Liver (tissue), 9 donors: ENCODE measurements around the gene SIGLEC10. TPM values are rescaled to one million over a fixed set of nuclear protein-coding genes. Genes with fewer than 3 reads are reported as not detected.

Experiments used
- DNase-seq: peaks from one replicate; pipeline ENCODE4 v3.0.0-alpha.2; 2017; ENCODE audit warnings: low spot score
- H3K27ac ChIP-seq, 2 donors: one replicate each; pipeline ENCODE4 v1.7.0; 2013; ENCODE audit warnings: inconsistent platforms in 2 of 2, low read length in 2 of 2, control low read depth in 1 of 2, low read depth in 1 of 2, mild to moderate bottlenecking in 1 of 2
- H3K27me3 ChIP-seq, 4 donors: one replicate each; pipeline versions ENCODE4 v1.6.1 to v1.7.0; 2013; ENCODE audit warnings: low read length in 3 of 4, inconsistent platforms in 1 of 4, mild to moderate bottlenecking in 1 of 4, moderate library complexity in 1 of 4; ENCODE audit not compliant: control insufficient read depth in 4 of 4, insufficient read depth in 4 of 4
- H3K36me3 ChIP-seq, 4 donors: one replicate each; pipeline versions ENCODE4 v1.6.1 to v1.7.0; 2013; ENCODE audit warnings: low read length in 3 of 4, mild to moderate bottlenecking in 3 of 4, low read depth in 1 of 4, moderate library complexity in 1 of 4; ENCODE audit not compliant: control insufficient read depth in 4 of 4, insufficient read depth in 3 of 4
- H3K4me1 ChIP-seq, 4 donors: one replicate each; pipeline versions ENCODE4 v1.6.1 to v1.7.0; 2013; ENCODE audit warnings: low read length in 3 of 4, mild to moderate bottlenecking in 3 of 4, moderate library complexity in 1 of 4; ENCODE audit not compliant: control insufficient read depth in 4 of 4, insufficient read depth in 4 of 4
- H3K4me3 ChIP-seq, 3 donors: one replicate each; pipeline versions ENCODE4 v1.6.1 to v1.7.0; 2013; ENCODE audit warnings: low read length in 3 of 3, control low read depth in 1 of 3, low read depth in 1 of 3, mild to moderate bottlenecking in 1 of 3
- H3K9ac ChIP-seq, 2 donors: one replicate each; pipeline ENCODE4 v1.7.0; 2013; ENCODE audit warnings: low read length in 2 of 2, mild to moderate bottlenecking in 2 of 2, moderate library complexity in 2 of 2, control low read depth in 1 of 2, low read depth in 1 of 2
- H3K9me3 ChIP-seq, 4 donors: one replicate each; pipeline versions ENCODE4 v1.6.1 to v1.7.0; 2013; ENCODE audit warnings: low read length in 3 of 4; ENCODE audit not compliant: control insufficient read depth in 4 of 4
- EGR1 ChIP-seq, 2 donors: IDR thresholded peaks; 2 replicates each; pipeline ENCODE4 v1.6.1; 2016 to 2018; ENCODE audit warnings: antibody characterized with exemption in 2 of 2, low read depth in 2 of 2
- FOXA1 ChIP-seq: IDR thresholded peaks from 2 replicates; pipeline ENCODE4 v1.6.1; 2016; ENCODE audit warnings: antibody characterized with exemption
- FOXA2 ChIP-seq: IDR thresholded peaks from 2 replicates; pipeline ENCODE4 v1.6.1; 2016; ENCODE audit warnings: antibody characterized with exemption
- GABPA ChIP-seq, 2 donors: IDR thresholded peaks in 1 of 2; conservative IDR thresholded peaks in 1 of 2; 2 replicates each; pipeline ENCODE4 v1.6.1; 2016; ENCODE audit warnings: antibody characterized with exemption in 2 of 2, mild to moderate bottlenecking in 1 of 2, moderate library complexity in 1 of 2
- HNF4G ChIP-seq: IDR thresholded peaks from 2 replicates; pipeline ENCODE4 v1.6.1; 2016; ENCODE audit warnings: antibody characterized with exemption
- JUND ChIP-seq, 2 donors: IDR thresholded peaks; 2 replicates each; pipeline ENCODE4 v1.6.1; 2016; ENCODE audit warnings: antibody characterized with exemption in 2 of 2
- NR2F2 ChIP-seq: IDR thresholded peaks from 2 replicates; pipeline ENCODE4 v1.6.1; 2016; ENCODE audit warnings: antibody characterized with exemption
- RAD21 ChIP-seq, 2 donors: IDR thresholded peaks; 2 replicates each; pipeline ENCODE4 v1.6.1; 2016; ENCODE audit warnings: antibody characterized with exemption in 2 of 2, mild to moderate bottlenecking in 2 of 2
- RXRA ChIP-seq, 2 donors: IDR thresholded peaks; 2 replicates each; pipeline ENCODE4 v1.6.1; 2017 to 2018; ENCODE audit warnings: antibody characterized with exemption in 2 of 2, mild to moderate bottlenecking in 1 of 2
- SP1 ChIP-seq: IDR thresholded peaks from 2 replicates; pipeline ENCODE4 v1.6.1; 2018; ENCODE audit warnings: antibody characterized with exemption, mild to moderate bottlenecking
- TAF1 ChIP-seq: conservative IDR thresholded peaks from 2 replicates; pipeline ENCODE4 v1.6.1; 2016; ENCODE audit warnings: antibody characterized with exemption, mild to moderate bottlenecking
- YY1 ChIP-seq: IDR thresholded peaks from 2 replicates; pipeline ENCODE4 v1.6.1; 2016; ENCODE audit warnings: antibody characterized with exemption, mild to moderate bottlenecking
- whole genome bisulfite sequencing: extraction: QIAGEN DNeasy Blood & Tissue Kit; methylation state at CpG from one replicate; pipeline ENCODE4 v1.1.7; 2013; 5-methylcytosine and 5-hydroxymethylcytosine counted together
- polyA plus RNA-seq, 2 donors: library from polyadenylated mRNA; stranded (reverse) in 1 of 2; unstranded in 1 of 2; fragments of 200-250 nt in 1 of 2; fragments of >200 nt in 1 of 2; fragmentation: Nextera tagmentation in 1 of 2; extraction: Ambion mirVana in 1 of 2; gene quantifications; one replicate each; pipeline versions ENCODE4 v1.2.1 to v1.2.3, GENCODE V29; 2013 to 2015
- total RNA-seq, 2 donors: library from RNA; depleted of rRNA; stranded (reverse); fragments of >200 nt; gene quantifications; one replicate each; pipeline ENCODE4 v1.2.3, GENCODE V29; 2014
- TF ChIP-seq, protein P1 (sequence below): IDR thresholded peaks from 2 replicates; pipeline ENCODE4 v1.6.1; 2016; ENCODE audit warnings: antibody characterized with exemption
- TF ChIP-seq, protein P2 (sequence below): fragments of 150-350 bp; IDR thresholded peaks from 2 replicates; pipeline ENCODE4 v1.5.1; 2017; ENCODE audit warnings: improper control_type of control experiment, low read depth, low read length; ENCODE audit not compliant: missing input control
- TF ChIP-seq, protein P3 (sequence below): IDR thresholded peaks from 2 replicates; pipeline ENCODE4 v1.6.1; 2016; ENCODE audit warnings: antibody characterized with exemption
- TF ChIP-seq, protein P4 (sequence below): IDR thresholded peaks from 2 replicates; pipeline ENCODE4 v1.6.1; 2016; ENCODE audit warnings: antibody characterized with exemption
- TF ChIP-seq, protein P5 (sequence below): IDR thresholded peaks from 2 replicates; pipeline ENCODE4 v1.6.1; 2016; ENCODE audit warnings: antibody characterized with exemption, mild to moderate bottlenecking
- donor health status: healthy.
- donor health status: healthy.
- donor health status: healthy.
- donor health status: healthy.
- donor health status: healthy.

Gene SIGLEC10
- total and polyA plus RNA-seq, 4 donors = 1.7 to 8.4 (median 6.5) TPM

DNA sequence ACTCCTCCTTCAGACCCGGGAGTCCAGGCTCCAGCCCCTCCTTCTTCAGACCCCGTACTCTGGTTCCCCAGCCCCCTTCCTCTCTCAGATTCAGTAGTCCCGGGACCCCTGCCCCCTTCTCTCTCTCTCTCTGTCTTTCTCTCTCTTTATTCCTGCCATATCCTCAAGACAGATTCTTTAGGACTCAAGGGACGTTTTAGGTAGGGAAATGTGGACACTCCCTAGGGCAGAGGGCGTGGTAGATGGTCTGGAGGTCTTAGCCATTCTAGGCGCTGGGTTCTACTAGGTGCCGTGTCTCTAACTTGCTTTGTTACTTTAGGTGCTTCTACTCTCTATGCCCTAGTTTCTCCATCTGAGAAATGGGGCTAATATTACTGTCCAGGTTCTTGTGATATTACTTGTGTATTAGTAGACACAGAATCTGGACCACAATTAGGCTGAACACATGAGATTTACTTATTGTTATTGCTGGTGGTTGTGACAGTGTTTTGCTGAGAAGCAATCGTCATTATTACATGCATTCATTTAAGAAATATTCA lies 26.3 kb downstream of the SIGLEC10 start:
- 73% methylated on average over 8 of the region's 8 CpGs for WGBS
- Histone ChIP-seq H3K4me1 (peaks cover 2 to 8% (median 5%) of the 10 kb centered on the region in 4 donors), H3K9ac (no peak overlapping the region), H3K36me3 (no peaks in the 10 kb centered on the region), H3K27me3 (no peaks in the 10 kb centered on the region), H3K9me3 (no peaks in the 10 kb centered on the region), H3K4me3 (no peak overlapping the region), H3K27ac (no peak overlapping the region)
- no peak for DNase-seq
- TF ChIP-seq, protein P1, sequence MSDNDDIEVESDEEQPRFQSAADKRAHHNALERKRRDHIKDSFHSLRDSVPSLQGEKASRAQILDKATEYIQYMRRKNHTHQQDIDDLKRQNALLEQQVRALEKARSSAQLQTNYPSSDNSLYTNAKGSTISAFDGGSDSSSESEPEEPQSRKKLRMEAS = no peak
- TF ChIP-seq, protein P2, sequence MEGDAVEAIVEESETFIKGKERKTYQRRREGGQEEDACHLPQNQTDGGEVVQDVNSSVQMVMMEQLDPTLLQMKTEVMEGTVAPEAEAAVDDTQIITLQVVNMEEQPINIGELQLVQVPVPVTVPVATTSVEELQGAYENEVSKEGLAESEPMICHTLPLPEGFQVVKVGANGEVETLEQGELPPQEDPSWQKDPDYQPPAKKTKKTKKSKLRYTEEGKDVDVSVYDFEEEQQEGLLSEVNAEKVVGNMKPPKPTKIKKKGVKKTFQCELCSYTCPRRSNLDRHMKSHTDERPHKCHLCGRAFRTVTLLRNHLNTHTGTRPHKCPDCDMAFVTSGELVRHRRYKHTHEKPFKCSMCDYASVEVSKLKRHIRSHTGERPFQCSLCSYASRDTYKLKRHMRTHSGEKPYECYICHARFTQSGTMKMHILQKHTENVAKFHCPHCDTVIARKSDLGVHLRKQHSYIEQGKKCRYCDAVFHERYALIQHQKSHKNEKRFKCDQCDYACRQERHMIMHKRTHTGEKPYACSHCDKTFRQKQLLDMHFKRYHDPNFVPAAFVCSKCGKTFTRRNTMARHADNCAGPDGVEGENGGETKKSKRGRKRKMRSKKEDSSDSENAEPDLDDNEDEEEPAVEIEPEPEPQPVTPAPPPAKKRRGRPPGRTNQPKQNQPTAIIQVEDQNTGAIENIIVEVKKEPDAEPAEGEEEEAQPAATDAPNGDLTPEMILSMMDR = no peak
- no peak for TF ChIP-seq YY1
- TF ChIP-seq RAD21 (IDR thresholded peaks at IDR 0.05) = no peak
- TF ChIP-seq TAF1 = no peak
- TF ChIP-seq, protein P3, sequence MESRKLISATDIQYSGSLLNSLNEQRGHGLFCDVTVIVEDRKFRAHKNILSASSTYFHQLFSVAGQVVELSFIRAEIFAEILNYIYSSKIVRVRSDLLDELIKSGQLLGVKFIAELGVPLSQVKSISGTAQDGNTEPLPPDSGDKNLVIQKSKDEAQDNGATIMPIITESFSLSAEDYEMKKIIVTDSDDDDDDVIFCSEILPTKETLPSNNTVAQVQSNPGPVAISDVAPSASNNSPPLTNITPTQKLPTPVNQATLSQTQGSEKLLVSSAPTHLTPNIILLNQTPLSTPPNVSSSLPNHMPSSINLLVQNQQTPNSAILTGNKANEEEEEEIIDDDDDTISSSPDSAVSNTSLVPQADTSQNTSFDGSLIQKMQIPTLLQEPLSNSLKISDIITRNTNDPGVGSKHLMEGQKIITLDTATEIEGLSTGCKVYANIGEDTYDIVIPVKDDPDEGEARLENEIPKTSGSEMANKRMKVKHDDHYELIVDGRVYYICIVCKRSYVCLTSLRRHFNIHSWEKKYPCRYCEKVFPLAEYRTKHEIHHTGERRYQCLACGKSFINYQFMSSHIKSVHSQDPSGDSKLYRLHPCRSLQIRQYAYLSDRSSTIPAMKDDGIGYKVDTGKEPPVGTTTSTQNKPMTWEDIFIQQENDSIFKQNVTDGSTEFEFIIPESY = no peak
- TF ChIP-seq, protein P4, sequence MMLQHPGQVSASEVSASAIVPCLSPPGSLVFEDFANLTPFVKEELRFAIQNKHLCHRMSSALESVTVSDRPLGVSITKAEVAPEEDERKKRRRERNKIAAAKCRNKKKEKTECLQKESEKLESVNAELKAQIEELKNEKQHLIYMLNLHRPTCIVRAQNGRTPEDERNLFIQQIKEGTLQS = no peak
- no peak for TF ChIP-seq HNF4G
- no peak for TF ChIP-seq FOXA2
- TF ChIP-seq FOXA1 = no peak

DNA sequence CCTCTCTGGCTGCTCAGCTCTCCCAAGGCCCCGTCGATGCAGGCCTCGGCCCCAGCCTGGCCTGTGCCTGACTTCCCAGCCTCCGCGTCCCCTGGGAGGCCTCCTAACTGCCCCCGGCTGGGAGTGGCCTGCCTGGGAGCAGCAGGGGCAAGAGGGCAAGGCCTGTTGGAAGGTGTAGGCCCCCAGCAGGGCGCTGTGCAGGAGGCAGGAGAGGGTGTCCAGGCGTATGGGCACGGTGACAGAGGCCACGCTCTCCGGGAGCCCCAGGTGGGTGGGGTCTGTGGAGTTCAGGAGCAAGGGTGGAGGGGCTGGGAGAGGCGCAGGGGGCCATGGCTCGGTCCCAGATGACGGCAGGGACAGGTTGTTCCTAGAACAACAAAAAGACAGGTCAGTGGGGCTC lies 28.3 kb downstream of the SIGLEC10 start:
- Histone ChIP-seq H3K4me3 (no peak overlapping the region), H3K9ac (no peak overlapping the region), H3K27me3 (no peaks in the 10 kb centered on the region), H3K9me3 (no peaks in the 10 kb centered on the region), H3K36me3 (no peaks in the 10 kb centered on the region), H3K27ac (no peak overlapping the region), H3K4me1 (peaks cover 0 to 4% (median 0%) of the 10 kb centered on the region in 4 donors)
- DNase-seq = no peak
- 86% methylated on average over 14 of the region's 14 CpGs for WGBS
- no peak for TF ChIP-seq GABPA (IDR thresholded peaks at IDR 0.05 in 1 of 2, conservative IDR thresholded peaks at IDR 0.05 in 1 of 2)
- TF ChIP-seq, protein P5, sequence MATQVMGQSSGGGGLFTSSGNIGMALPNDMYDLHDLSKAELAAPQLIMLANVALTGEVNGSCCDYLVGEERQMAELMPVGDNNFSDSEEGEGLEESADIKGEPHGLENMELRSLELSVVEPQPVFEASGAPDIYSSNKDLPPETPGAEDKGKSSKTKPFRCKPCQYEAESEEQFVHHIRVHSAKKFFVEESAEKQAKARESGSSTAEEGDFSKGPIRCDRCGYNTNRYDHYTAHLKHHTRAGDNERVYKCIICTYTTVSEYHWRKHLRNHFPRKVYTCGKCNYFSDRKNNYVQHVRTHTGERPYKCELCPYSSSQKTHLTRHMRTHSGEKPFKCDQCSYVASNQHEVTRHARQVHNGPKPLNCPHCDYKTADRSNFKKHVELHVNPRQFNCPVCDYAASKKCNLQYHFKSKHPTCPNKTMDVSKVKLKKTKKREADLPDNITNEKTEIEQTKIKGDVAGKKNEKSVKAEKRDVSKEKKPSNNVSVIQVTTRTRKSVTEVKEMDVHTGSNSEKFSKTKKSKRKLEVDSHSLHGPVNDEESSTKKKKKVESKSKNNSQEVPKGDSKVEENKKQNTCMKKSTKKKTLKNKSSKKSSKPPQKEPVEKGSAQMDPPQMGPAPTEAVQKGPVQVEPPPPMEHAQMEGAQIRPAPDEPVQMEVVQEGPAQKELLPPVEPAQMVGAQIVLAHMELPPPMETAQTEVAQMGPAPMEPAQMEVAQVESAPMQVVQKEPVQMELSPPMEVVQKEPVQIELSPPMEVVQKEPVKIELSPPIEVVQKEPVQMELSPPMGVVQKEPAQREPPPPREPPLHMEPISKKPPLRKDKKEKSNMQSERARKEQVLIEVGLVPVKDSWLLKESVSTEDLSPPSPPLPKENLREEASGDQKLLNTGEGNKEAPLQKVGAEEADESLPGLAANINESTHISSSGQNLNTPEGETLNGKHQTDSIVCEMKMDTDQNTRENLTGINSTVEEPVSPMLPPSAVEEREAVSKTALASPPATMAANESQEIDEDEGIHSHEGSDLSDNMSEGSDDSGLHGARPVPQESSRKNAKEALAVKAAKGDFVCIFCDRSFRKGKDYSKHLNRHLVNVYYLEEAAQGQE = no peak
- TF ChIP-seq RAD21 (IDR thresholded peaks at IDR 0.05) = no peak
- no peak for TF ChIP-seq HNF4G
- TF ChIP-seq, protein P2 = no peak
- TF ChIP-seq, protein P3 = no peak
- TF ChIP-seq NR2F2 = no peak
- TF ChIP-seq FOXA2 = no peak
- TF ChIP-seq, protein P1 = no peak
- no peak for TF ChIP-seq YY1
- no peak for TF ChIP-seq JUND (IDR thresholded peaks at IDR 0.05)
- TF ChIP-seq, protein P4 = no peak
- TF ChIP-seq SP1 = no peak
- TF ChIP-seq RXRA (IDR thresholded peaks at IDR 0.05) = no peak
- TF ChIP-seq EGR1 (IDR thresholded peaks at IDR 0.05; ENCODE audit: low read depth in 2 of 2) = no peak
